HG02884 (cell line): ENCODE data around the gene DCBLD1.

Experiments
- ATAC-seq: cut with Tn5 transposase; IDR thresholded peaks from one replicate; pipeline ENCODE4 v1.9.1; 2021; ENCODE audit warnings: mild to moderate bottlenecking, moderate library complexity; ENCODE audit not compliant: unreplicated experiment

Gene DCBLD1

GRCh38 chr6:117525607-117526006, 43.1 kb downstream of the DCBLD1 start:
- ATAC-seq = no peak

GRCh38 chr6:117530467-117531242, 48.2 kb downstream of the DCBLD1 start:
- no peak for ATAC-seq

- ATAC-seq = no peak
These were observed 48.9 kb downstream of the DCBLD1 start for GRCh38 chr6:117531346-117531745.

- no peak for ATAC-seq
These were observed 49.6 kb downstream of the DCBLD1 start for GRCh38 chr6:117531809-117532725.

GRCh38 chr6:117533775-117534174, 51.3 kb downstream of the DCBLD1 start:
- no peak for ATAC-seq

GRCh38 chr6:117534974-117535373, 52.5 kb downstream of the DCBLD1 start:
- ATAC-seq = no peak

GRCh38 chr6:117536317-117536716, 53.8 kb downstream of the DCBLD1 start:
- no peak for ATAC-seq

GRCh38 chr6:117538615-117539014, 56.1 kb downstream of the DCBLD1 start:
- ATAC-seq = no peak

- no peak for ATAC-seq
These were observed 58.2 kb downstream of the DCBLD1 start for GRCh38 chr6:117540670-117541069.

- ATAC-seq = no peak
These were observed 60.0 kb downstream of the DCBLD1 start for GRCh38 chr6:117542493-117542892.

- ATAC-seq = no peak
These were observed 62.2 kb downstream of the DCBLD1 start for GRCh38 chr6:117544716-117545115.

- no peak for ATAC-seq
These were observed 62.7 kb downstream of the DCBLD1 start for GRCh38 chr6:117545161-117545595.

- ATAC-seq = no peak
These were observed 64.2 kb downstream of the DCBLD1 start for GRCh38 chr6:117546674-117547073.

- ATAC-seq = no peak
These were observed 65.5 kb downstream of the DCBLD1 start for GRCh38 chr6:117547688-117548621.

GRCh38 chr6:117548797-117549301, 66.4 kb downstream of the DCBLD1 start:
- ATAC-seq = no peak

- ATAC-seq = no peak
These were observed 67.1 kb downstream of the DCBLD1 start for GRCh38 chr6:117549611-117550010.

- no peak for ATAC-seq
These were observed 67.7 kb downstream of the DCBLD1 start for GRCh38 chr6:117550078-117550600.

- no peak for ATAC-seq
These were observed 68.3 kb downstream of the DCBLD1 start for GRCh38 chr6:117550618-117551242.

- no peak for ATAC-seq
These were observed 70.1 kb downstream of the DCBLD1 start for GRCh38 chr6:117552618-117553017.

- no peak for ATAC-seq
These were observed 70.7 kb downstream of the DCBLD1 start for GRCh38 chr6:117553142-117553541.
